Panc1 (cell line): ENCODE results near the gene GPC1.

Source experiments
- POLR2AphosphoS5 ChIP-seq: IDR thresholded peaks from 2 replicates; pipeline ENCODE4 v1.6.1; 2012; ENCODE audit warnings: mild to moderate bottlenecking, low read depth, low read length, moderate library complexity
- REST ChIP-seq, 2 experiments: IDR thresholded peaks; 2 replicates each; pipeline ENCODE4 v1.6.1; 2011 to 2012; ENCODE audit warnings: low read depth in 2 of 2, control low read depth in 1 of 2, low read length in 1 of 2, mild to moderate bottlenecking in 1 of 2, moderate library complexity in 1 of 2; ENCODE audit not compliant: insufficient read depth in 1 of 2
- SIN3A ChIP-seq: IDR thresholded peaks from 2 replicates; pipeline ENCODE4 v1.6.1; 2012; ENCODE audit warnings: low read depth, mild to moderate bottlenecking, low read length, moderate library complexity, borderline replicate concordance; ENCODE audit not compliant: insufficient read depth
- TCF7L2 ChIP-seq: IDR thresholded peaks from 2 replicates; pipeline ENCODE4 v1.6.1; 2011; ENCODE audit warnings: mild to moderate bottlenecking, low read depth, low read length, inconsistent platforms
- TF ChIP-seq, protein P1 (sequence below): fragments of 450-650 bp; IDR thresholded peaks from 2 replicates; pipeline ENCODE4 v1.5.1; 2017; ENCODE audit warnings: mild to moderate bottlenecking

DNA sequence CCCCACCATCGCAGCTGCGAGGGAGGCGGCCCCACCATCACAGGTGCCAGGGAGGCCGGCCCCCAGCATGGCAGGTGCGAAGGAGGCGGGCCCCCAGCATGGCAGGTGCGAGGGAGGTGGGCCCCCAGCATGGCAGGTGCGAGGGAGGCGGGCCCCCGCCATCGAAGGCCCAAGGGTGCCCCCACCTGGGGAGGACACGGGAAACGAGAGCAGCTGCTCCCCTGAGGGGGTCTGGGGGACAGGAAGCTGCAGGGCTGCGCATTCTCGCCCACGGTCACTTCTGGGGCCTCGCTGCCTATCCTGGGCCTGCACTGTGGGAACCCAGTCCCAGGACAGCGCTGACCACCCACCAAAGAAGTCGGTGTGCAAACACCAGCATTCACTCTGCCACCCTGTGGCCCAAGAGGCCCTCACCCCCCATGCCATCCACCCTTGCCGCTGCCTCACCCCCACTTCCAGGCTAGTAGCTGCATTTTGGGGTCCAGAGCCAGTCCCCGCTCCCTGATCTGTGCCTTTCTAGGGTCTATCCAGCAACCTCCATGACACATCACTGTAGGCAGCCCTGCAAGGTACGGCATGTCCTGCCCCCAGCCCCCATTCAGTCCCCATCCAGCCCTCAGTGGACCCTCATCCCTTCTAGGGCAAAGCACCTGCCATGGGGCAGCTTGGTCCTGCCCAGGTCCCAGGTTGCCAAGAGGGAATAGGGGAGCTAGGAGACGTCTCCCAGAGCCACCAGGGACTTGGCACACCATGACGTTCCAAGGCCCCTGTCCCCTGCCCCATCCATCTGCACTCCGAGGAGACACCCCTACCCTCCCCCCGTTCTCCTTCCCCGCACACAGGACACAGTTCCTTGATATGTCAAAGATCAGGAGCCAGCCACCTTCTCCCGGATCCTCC lies 24.0 kb upstream of the GPC1 start:
- TF ChIP-seq, protein P1, sequence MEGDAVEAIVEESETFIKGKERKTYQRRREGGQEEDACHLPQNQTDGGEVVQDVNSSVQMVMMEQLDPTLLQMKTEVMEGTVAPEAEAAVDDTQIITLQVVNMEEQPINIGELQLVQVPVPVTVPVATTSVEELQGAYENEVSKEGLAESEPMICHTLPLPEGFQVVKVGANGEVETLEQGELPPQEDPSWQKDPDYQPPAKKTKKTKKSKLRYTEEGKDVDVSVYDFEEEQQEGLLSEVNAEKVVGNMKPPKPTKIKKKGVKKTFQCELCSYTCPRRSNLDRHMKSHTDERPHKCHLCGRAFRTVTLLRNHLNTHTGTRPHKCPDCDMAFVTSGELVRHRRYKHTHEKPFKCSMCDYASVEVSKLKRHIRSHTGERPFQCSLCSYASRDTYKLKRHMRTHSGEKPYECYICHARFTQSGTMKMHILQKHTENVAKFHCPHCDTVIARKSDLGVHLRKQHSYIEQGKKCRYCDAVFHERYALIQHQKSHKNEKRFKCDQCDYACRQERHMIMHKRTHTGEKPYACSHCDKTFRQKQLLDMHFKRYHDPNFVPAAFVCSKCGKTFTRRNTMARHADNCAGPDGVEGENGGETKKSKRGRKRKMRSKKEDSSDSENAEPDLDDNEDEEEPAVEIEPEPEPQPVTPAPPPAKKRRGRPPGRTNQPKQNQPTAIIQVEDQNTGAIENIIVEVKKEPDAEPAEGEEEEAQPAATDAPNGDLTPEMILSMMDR = no peak
- TF ChIP-seq POLR2AphosphoS5 = no peak
- TF ChIP-seq TCF7L2 = no peak
- no peak for TF ChIP-seq SIN3A
- TF ChIP-seq REST (IDR thresholded peaks at IDR 0.05; ENCODE audit: insufficient read depth in 1 of 2, low read depth in 2 of 2, low read length in 1 of 2) = no peak
